Fibroblast of lung (primary cell): ENCODE measurements around the gene LPP.

Experiments
- CTCF ChIP-seq, 2 donors: IDR thresholded peaks in 1 of 2; conservative IDR thresholded peaks in 1 of 2; 1 replicate in 1 of 2; 2 replicates in 1 of 2; pipeline ENCODE4 v1.5.1; 2011 to 2012; ENCODE audit warnings: low read length in 2 of 2, control low read depth in 1 of 2, inconsistent platforms in 1 of 2, low read depth in 1 of 2, mild to moderate bottlenecking in 1 of 2
- EZH2 ChIP-seq: IDR thresholded peaks from 2 replicates; pipeline ENCODE4 v1.5.1; 2012; ENCODE audit warnings: low read length, control low read depth, mild to moderate bottlenecking; ENCODE audit errors: missing control alignments

GRCh38 chr3:188876370-188876769, 722.4 kb downstream of the LPP start:
- TF ChIP-seq EZH2, result no peak
- no peak for TF ChIP-seq CTCF (conservative IDR thresholded peaks at IDR 0.05 in 1 of 2, IDR thresholded peaks at IDR 0.05 in 1 of 2; ENCODE audit: low read depth in 1 of 2, low read length in 2 of 2)
